ENCODE data around the gene SMOC1.

SMOC1 gene

GRCh38 chr14:69876221-69876847 is 2.9 kb upstream of the SMOC1 start:
- TF ChIP-seq CTCF (IDR thresholded peaks at IDR 0.05; ENCODE audit: insufficient read depth, missing control alignments): no peak
- DNase-seq (ENCODE audit: insufficient read length, low spot score) (no peak), FAIRE-seq (no peak)

GRCh38 chr14:69876848-69877306 is 2.3 kb upstream of the SMOC1 start:
- DNase-seq (ENCODE audit: insufficient read length, low spot score) (no peak), FAIRE-seq (no peak)
- no peak for TF ChIP-seq CTCF (IDR thresholded peaks at IDR 0.05; ENCODE audit: insufficient read depth, missing control alignments)

GRCh38 chr14:69877492-69877891 is 1.7 kb upstream of the SMOC1 start:
- DNase-seq (ENCODE audit: insufficient read length, low spot score): peak; percentile 53
- peak; percentile 47 for TF ChIP-seq CTCF (IDR thresholded peaks at IDR 0.05; ENCODE audit: insufficient read depth, missing control alignments)
- no peak for FAIRE-seq

GRCh38 chr14:69878251-69878650 is 965 bp upstream of the SMOC1 start:
- no peak for DNase-seq (ENCODE audit: insufficient read length, low spot score)
- no peak for FAIRE-seq
- no peak for TF ChIP-seq CTCF (IDR thresholded peaks at IDR 0.05; ENCODE audit: insufficient read depth, missing control alignments)

- no peak for FAIRE-seq
- DNase-seq (ENCODE audit: insufficient read length, low spot score): no peak
- no peak for TF ChIP-seq CTCF (IDR thresholded peaks at IDR 0.05; ENCODE audit: insufficient read depth, missing control alignments)
These were observed 850 bp downstream of the SMOC1 start for GRCh38 chr14:69880044-69880487.

GRCh38 chr14:69880893-69881292 is 1.7 kb downstream of the SMOC1 start:
- FAIRE-seq (no peak), DNase-seq (ENCODE audit: insufficient read length, low spot score) (no peak)
- no peak for TF ChIP-seq CTCF (IDR thresholded peaks at IDR 0.05; ENCODE audit: insufficient read depth, missing control alignments)

GRCh38 chr14:69882116-69882864 is 3.1 kb downstream of the SMOC1 start:
- DNase-seq (ENCODE audit: insufficient read length, low spot score) (peak; percentile 44), FAIRE-seq (no peak)
- no peak for TF ChIP-seq CTCF (IDR thresholded peaks at IDR 0.05; ENCODE audit: insufficient read depth, missing control alignments)

All from D721Med (cell line).